ENCODE measurements around the gene DIRAS1. TPM values are rescaled to one million over a fixed set of nuclear protein-coding genes. Genes with fewer than 3 reads are reported as not detected.

The DIRAS1 gene
- total and polyA plus RNA-seq, 2 experiments from 2014 or later = 2.8 to 18.6 TPM

DNA sequence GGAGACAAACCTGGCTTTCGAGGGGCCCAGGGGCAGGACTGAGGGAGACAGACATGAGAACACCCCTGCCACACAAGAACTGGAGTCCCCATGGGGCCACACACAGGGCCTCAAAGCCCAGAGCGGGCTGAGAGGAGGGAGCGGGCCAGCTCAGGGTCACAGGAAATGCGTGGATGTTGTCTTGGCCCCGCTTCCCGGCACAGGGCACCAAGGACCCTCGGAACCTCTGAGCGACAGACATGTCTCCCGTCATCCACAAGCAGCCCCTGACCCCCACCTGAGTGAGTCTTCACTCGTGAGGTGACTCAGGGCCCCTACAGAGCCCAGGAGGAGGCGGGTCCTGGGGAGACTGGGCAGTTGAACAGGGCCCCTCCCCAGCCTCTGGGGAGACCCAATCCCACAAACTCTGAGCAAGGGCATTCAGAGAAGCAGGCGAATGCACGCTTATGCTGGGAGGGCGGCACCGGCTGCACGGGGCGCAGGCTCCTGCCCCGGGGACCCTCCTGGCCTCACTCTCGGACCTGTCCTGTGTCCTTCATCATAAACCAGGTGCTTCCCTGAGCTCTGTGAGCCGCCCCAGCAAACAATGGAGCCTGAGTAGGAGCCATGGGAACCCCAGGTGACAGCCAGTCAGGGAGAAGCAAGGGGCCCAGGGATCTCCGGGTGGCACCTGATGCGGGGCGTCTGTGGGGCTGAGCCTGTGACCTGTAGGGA, 41.8 kb upstream of the DIRAS1 start:
- H3K4me2 ChIP-seq = no peak overlapping the region
- no peak for ATAC-seq
- H3K27me3 ChIP-seq (ENCODE audit: insufficient read depth) = no peaks in the 10 kb centered on the region
- peaks cover 9% of the 10 kb centered on the region for H3K36me3 ChIP-seq (ENCODE audit: insufficient read depth)
- H3K4me3 ChIP-seq = no peak overlapping the region
- H3K9me3 Mint-ChIP-seq = no peaks in the 10 kb centered on the region
- no peak overlapping the region for H3K4me3 Mint-ChIP-seq
- no peak overlapping the region; the same call in 1 of the 2 replicates for H3K27ac Mint-ChIP-seq
- H3K79me2 ChIP-seq (replicated peaks; ENCODE audit: insufficient read depth) = no peaks in the 10 kb centered on the region
- no peaks in the 10 kb centered on the region for H3K9me2 ChIP-seq (ENCODE audit: insufficient read depth)
- H3K27ac ChIP-seq (ENCODE audit: low read depth) = no peak overlapping the region
- no peaks in the 10 kb centered on the region for H3F3A ChIP-seq (replicated peaks; ENCODE audit: low read depth)
- no peaks in the 10 kb centered on the region for H3K4me1 ChIP-seq (ENCODE audit: insufficient read depth)
- H3K36me3 Mint-ChIP-seq (ENCODE audit: low read depth) = peaks cover 68% of the 10 kb centered on the region
- no peaks in the 10 kb centered on the region for H3K4me1 Mint-ChIP-seq
- no peak for DNase-seq (ENCODE audit: low spot score)
- TF ChIP-seq ZNF331 (CRISPR knock-in tag; IDR thresholded peaks at IDR 0.05; ENCODE audit: low read depth) (no peak), EZH2phosphoT487 (IDR thresholded peaks at IDR 0.05; ENCODE audit: unreplicated experiment) (no peak), JUNB (IDR thresholded peaks at IDR 0.05; ENCODE audit: unreplicated experiment) (no peak), POLR2AphosphoS5 (IDR thresholded peaks at IDR 0.05; ENCODE audit: low read depth) (no peak), NANOG (IDR thresholded peaks at IDR 0.05; ENCODE audit: borderline replicate concordance) (no peak), STAT1 (IDR thresholded peaks at IDR 0.05; ENCODE audit: unreplicated experiment) (no peak), EZH2 (IDR thresholded peaks at IDR 0.05; ENCODE audit: low read depth, unreplicated experiment) (no peak), ZNF114 (CRISPR knock-in tag; IDR thresholded peaks at IDR 0.05) (no peak), CREB1 (CRISPR knock-in tag; IDR thresholded peaks at IDR 0.05; ENCODE audit: low read depth) (no peak)
- TF ChIP-seq, protein P1, sequence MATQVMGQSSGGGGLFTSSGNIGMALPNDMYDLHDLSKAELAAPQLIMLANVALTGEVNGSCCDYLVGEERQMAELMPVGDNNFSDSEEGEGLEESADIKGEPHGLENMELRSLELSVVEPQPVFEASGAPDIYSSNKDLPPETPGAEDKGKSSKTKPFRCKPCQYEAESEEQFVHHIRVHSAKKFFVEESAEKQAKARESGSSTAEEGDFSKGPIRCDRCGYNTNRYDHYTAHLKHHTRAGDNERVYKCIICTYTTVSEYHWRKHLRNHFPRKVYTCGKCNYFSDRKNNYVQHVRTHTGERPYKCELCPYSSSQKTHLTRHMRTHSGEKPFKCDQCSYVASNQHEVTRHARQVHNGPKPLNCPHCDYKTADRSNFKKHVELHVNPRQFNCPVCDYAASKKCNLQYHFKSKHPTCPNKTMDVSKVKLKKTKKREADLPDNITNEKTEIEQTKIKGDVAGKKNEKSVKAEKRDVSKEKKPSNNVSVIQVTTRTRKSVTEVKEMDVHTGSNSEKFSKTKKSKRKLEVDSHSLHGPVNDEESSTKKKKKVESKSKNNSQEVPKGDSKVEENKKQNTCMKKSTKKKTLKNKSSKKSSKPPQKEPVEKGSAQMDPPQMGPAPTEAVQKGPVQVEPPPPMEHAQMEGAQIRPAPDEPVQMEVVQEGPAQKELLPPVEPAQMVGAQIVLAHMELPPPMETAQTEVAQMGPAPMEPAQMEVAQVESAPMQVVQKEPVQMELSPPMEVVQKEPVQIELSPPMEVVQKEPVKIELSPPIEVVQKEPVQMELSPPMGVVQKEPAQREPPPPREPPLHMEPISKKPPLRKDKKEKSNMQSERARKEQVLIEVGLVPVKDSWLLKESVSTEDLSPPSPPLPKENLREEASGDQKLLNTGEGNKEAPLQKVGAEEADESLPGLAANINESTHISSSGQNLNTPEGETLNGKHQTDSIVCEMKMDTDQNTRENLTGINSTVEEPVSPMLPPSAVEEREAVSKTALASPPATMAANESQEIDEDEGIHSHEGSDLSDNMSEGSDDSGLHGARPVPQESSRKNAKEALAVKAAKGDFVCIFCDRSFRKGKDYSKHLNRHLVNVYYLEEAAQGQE (IDR thresholded peaks at IDR 0.05; ENCODE audit: unreplicated experiment) = no peak
- TF ChIP-seq, protein P2, sequence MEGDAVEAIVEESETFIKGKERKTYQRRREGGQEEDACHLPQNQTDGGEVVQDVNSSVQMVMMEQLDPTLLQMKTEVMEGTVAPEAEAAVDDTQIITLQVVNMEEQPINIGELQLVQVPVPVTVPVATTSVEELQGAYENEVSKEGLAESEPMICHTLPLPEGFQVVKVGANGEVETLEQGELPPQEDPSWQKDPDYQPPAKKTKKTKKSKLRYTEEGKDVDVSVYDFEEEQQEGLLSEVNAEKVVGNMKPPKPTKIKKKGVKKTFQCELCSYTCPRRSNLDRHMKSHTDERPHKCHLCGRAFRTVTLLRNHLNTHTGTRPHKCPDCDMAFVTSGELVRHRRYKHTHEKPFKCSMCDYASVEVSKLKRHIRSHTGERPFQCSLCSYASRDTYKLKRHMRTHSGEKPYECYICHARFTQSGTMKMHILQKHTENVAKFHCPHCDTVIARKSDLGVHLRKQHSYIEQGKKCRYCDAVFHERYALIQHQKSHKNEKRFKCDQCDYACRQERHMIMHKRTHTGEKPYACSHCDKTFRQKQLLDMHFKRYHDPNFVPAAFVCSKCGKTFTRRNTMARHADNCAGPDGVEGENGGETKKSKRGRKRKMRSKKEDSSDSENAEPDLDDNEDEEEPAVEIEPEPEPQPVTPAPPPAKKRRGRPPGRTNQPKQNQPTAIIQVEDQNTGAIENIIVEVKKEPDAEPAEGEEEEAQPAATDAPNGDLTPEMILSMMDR (conservative IDR thresholded peaks at IDR 0.05; ENCODE audit: low read depth in 2 of 2) = no peak
- TF ChIP-seq, protein P3, sequence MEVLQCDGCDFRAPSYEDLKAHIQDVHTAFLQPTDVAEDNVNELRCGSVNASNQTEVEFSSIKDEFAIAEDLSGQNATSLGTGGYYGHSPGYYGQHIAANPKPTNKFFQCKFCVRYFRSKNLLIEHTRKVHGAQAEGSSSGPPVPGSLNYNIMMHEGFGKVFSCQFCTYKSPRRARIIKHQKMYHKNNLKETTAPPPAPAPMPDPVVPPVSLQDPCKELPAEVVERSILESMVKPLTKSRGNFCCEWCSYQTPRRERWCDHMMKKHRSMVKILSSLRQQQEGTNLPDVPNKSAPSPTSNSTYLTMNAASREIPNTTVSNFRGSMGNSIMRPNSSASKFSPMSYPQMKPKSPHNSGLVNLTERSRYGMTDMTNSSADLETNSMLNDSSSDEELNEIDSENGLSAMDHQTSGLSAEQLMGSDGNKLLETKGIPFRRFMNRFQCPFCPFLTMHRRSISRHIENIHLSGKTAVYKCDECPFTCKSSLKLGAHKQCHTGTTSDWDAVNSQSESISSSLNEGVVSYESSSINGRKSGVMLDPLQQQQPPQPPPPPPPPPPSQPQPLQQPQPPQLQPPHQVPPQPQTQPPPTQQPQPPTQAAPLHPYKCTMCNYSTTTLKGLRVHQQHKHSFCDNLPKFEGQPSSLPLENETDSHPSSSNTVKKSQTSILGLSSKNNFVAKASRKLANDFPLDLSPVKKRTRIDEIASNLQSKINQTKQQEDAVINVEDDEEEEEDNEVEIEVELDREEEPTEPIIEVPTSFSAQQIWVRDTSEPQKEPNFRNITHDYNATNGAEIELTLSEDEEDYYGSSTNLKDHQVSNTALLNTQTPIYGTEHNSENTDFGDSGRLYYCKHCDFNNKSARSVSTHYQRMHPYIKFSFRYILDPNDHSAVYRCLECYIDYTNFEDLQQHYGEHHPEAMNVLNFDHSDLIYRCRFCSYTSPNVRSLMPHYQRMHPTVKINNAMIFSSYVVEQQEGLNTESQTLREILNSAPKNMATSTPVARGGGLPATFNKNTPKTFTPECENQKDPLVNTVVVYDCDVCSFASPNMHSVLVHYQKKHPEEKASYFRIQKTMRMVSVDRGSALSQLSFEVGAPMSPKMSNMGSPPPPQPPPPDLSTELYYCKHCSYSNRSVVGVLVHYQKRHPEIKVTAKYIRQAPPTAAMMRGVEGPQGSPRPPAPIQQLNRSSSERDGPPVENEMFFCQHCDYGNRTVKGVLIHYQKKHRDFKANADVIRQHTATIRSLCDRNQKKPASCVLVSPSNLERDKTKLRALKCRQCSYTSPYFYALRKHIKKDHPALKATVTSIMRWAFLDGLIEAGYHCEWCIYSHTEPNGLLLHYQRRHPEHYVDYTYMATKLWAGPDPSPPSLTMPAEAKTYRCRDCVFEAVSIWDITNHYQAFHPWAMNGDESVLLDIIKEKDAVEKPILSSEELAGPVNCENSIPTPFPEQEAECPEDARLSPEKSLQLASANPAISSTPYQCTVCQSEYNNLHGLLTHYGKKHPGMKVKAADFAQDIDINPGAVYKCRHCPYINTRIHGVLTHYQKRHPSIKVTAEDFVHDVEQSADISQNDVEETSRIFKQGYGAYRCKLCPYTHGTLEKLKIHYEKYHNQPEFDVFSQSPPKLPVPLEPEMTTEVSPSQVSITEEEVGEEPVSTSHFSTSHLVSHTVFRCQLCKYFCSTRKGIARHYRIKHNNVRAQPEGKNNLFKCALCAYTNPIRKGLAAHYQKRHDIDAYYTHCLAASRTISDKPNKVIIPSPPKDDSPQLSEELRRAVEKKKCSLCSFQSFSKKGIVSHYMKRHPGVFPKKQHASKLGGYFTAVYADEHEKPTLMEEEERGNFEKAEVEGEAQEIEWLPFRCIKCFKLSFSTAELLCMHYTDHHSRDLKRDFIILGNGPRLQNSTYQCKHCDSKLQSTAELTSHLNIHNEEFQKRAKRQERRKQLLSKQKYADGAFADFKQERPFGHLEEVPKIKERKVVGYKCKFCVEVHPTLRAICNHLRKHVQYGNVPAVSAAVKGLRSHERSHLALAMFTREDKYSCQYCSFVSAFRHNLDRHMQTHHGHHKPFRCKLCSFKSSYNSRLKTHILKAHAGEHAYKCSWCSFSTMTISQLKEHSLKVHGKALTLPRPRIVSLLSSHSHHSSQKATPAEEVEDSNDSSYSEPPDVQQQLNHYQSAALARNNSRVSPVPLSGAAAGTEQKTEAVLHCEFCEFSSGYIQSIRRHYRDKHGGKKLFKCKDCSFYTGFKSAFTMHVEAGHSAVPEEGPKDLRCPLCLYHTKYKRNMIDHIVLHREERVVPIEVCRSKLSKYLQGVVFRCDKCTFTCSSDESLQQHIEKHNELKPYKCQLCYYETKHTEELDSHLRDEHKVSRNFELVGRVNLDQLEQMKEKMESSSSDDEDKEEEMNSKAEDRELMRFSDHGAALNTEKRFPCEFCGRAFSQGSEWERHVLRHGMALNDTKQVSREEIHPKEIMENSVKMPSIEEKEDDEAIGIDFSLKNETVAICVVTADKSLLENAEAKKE (CRISPR knock-in tag; IDR thresholded peaks at IDR 0.05) = no peak
- TF ChIP-seq, protein P4, sequence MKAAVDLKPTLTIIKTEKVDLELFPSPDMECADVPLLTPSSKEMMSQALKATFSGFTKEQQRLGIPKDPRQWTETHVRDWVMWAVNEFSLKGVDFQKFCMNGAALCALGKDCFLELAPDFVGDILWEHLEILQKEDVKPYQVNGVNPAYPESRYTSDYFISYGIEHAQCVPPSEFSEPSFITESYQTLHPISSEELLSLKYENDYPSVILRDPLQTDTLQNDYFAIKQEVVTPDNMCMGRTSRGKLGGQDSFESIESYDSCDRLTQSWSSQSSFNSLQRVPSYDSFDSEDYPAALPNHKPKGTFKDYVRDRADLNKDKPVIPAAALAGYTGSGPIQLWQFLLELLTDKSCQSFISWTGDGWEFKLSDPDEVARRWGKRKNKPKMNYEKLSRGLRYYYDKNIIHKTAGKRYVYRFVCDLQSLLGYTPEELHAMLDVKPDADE (IDR thresholded peaks at IDR 0.05) = no peak
- H2AFZ ChIP-seq = no peak overlapping the region
- peaks cover 5% of the 10 kb centered on the region for H3K27me3 Mint-ChIP-seq (ENCODE audit: insufficient read depth, low read depth, poor library complexity)
- no peaks in the 10 kb centered on the region; the same call in 1 of the 2 replicates for H4K20me1 ChIP-seq (replicated peaks; ENCODE audit: insufficient read depth)

Data from GM23338 (cell line).